ENCODE measurements around the gene UBE2J2.

DNA sequence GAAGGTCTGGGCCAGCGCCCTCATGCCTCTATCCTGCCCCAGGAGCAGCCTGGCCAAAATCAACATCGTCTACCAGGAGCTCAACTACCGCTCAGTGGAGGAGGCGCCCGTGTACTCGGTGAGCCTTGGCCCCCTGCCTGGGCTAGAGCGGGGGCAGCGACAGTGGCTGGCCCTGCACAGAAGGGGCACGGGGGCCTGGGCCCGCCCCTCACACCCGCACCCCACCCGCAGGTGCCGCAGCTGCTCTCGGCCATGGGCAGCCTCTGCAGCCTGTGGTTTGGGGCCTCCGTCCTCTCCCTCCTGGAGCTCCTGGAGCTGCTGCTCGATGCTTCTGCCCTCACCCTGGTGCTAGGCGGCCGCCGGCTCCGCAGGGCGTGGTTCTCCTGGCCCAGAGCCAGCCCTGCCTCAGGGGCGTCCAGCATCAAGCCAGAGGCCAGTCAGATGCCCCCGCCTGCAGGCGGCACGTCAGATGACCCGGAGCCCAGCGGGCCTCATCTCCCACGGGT lies 17.4 kb upstream of the UBE2J2 start:
- no peak for TF ChIP-seq EZH2 (IDR thresholded peaks at IDR 0.05; ENCODE audit: insufficient read depth, poor library complexity, severe bottlenecking)
- no peak for TF ChIP-seq EZH2phosphoT487 (IDR thresholded peaks at IDR 0.05; ENCODE audit: insufficient read depth, low read depth)
